A673 (cell line): ENCODE results near the gene ENOX1. TPM values are rescaled to one million over a fixed set of nuclear protein-coding genes. Genes with fewer than 3 reads are reported as not detected.

Experiments used
- BruUV-seq: library from RNA; stranded (reverse); fragments of 400-500 nt; replicated peaks from 2 replicates; lab custom pipeline; 2021; lab: Mats Ljungman, UMichigan
- CTCF ChIA-PET: fragments of 300-600 bp; sonication (Branson Sonifier 250); formaldehyde crosslinking; loops from one replicate; lab custom pipeline; 2022; ENCODE audit warnings: antibody characterized with exemption; lab: Charles Lee
- POLR2A ChIA-PET: fragments of 300-600 bp; sonication (Branson Sonifier 250); formaldehyde crosslinking; loops from one replicate; lab custom pipeline; 2022; ENCODE audit warnings: antibody characterized with exemption; ENCODE audit not compliant: low non-redundant PET; lab: Charles Lee
- DNase-seq: peaks from one replicate; pipeline ENCODE4 v3.0.0-alpha.2; 2015; ENCODE audit warnings: low spot score
- H3K27ac ChIP-seq: fragments of 200-600 bp; sonication (generic); 2 replicates; pipeline ENCODE4 v1.5.1; 2016; ENCODE audit warnings: mixed run types, low read depth, mild to moderate bottlenecking, mixed read lengths, antibody characterized with exemption, low read length; ENCODE audit not compliant: poor library complexity, severe bottlenecking
- H3K27me3 ChIP-seq: fragments of 200-600 bp; sonication (generic); replicated peaks from 2 replicates; pipeline ENCODE4 v1.6.1; 2017; ENCODE audit warnings: mixed run types, low read depth, mild to moderate bottlenecking, mixed read lengths, antibody characterized with exemption, low read length; ENCODE audit not compliant: insufficient read depth, poor library complexity
- H3K36me3 ChIP-seq: fragments of 200-600 bp; sonication (generic); 2 replicates; pipeline ENCODE4 v1.6.1; 2016; ENCODE audit warnings: mixed run types, mild to moderate bottlenecking, mixed read lengths, antibody characterized with exemption, low read length; ENCODE audit not compliant: insufficient read depth, poor library complexity, severe bottlenecking
- H3K4me1 ChIP-seq: fragments of 200-600 bp; sonication (generic); 2 replicates; pipeline ENCODE4 v1.6.1; 2017; ENCODE audit warnings: mixed run types, mild to moderate bottlenecking, mixed read lengths, antibody characterized with exemption, low read length; ENCODE audit not compliant: insufficient read depth, poor library complexity, severe bottlenecking
- H3K4me3 ChIP-seq: fragments of 200-600 bp; sonication (generic); 2 replicates; pipeline ENCODE4 v1.5.1; 2016; ENCODE audit warnings: low read depth, mixed run types, mild to moderate bottlenecking, mixed read lengths, low read length; ENCODE audit not compliant: poor library complexity, severe bottlenecking
- H3K9me3 ChIP-seq: fragments of 200-600 bp; sonication (generic); 2 replicates; pipeline ENCODE4 v1.6.1; 2016; ENCODE audit warnings: mixed run types, low read depth, mild to moderate bottlenecking, mixed read lengths, antibody characterized with exemption, low read length; ENCODE audit not compliant: poor library complexity, severe bottlenecking
- EZH2 ChIP-seq: fragments of 200-600 bp; sonication (generic); IDR thresholded peaks from 2 replicates; pipeline ENCODE4 v1.6.1; 2017; ENCODE audit warnings: borderline replicate concordance, low read depth, mild to moderate bottlenecking, mixed read lengths, antibody characterized with exemption, low read length; ENCODE audit not compliant: poor library complexity, severe bottlenecking
- intact Hi-C: fragments of 100-400 bp; cut with micrococcal nuclease; formaldehyde crosslinking; loops from one replicate; pipeline ENCODE4 v1.10.0; 2022; ENCODE audit not compliant: unreplicated experiment
- total RNA-seq: library from RNA; stranded (reverse); gene quantifications from 2 replicates; pipeline ENCODE4 v1.2.3, GENCODE V29; 2021
- TF ChIP-seq, protein P1 (sequence below): fragments of 300-800, 200-600 bp; sonication (generic); conservative IDR thresholded peaks from 2 replicates; pipeline ENCODE4 v1.5.1; 2017; ENCODE audit warnings: low read depth, mild to moderate bottlenecking, antibody characterized with exemption, low read length, moderate library complexity, mixed read lengths

Gene ENOX1
- total RNA-seq, 1 experiment from 2014 or later: 4.4 TPM

- Histone ChIP-seq H3K27ac (no peak overlapping the region), H3K4me1 (no peaks in the 10 kb centered on the region), H3K9me3 (no peaks in the 10 kb centered on the region), H3K36me3 (no peaks in the 10 kb centered on the region), H3K27me3 (no peaks in the 10 kb centered on the region), H3K4me3 (no peak overlapping the region)
- TF ChIP-seq, protein P1, sequence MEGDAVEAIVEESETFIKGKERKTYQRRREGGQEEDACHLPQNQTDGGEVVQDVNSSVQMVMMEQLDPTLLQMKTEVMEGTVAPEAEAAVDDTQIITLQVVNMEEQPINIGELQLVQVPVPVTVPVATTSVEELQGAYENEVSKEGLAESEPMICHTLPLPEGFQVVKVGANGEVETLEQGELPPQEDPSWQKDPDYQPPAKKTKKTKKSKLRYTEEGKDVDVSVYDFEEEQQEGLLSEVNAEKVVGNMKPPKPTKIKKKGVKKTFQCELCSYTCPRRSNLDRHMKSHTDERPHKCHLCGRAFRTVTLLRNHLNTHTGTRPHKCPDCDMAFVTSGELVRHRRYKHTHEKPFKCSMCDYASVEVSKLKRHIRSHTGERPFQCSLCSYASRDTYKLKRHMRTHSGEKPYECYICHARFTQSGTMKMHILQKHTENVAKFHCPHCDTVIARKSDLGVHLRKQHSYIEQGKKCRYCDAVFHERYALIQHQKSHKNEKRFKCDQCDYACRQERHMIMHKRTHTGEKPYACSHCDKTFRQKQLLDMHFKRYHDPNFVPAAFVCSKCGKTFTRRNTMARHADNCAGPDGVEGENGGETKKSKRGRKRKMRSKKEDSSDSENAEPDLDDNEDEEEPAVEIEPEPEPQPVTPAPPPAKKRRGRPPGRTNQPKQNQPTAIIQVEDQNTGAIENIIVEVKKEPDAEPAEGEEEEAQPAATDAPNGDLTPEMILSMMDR: no peak
- no peak for TF ChIP-seq EZH2
- intact Hi-C loops: no loop called here
- ChIA-PET POLR2A (no interaction called here), CTCF (no interaction called here)
- no peak for DNase-seq
- BruUV-seq: no TSS peak
Measured at GRCh38 chr13:43408274-43408673, 378.5 kb downstream of the ENOX1 start.

DNA sequence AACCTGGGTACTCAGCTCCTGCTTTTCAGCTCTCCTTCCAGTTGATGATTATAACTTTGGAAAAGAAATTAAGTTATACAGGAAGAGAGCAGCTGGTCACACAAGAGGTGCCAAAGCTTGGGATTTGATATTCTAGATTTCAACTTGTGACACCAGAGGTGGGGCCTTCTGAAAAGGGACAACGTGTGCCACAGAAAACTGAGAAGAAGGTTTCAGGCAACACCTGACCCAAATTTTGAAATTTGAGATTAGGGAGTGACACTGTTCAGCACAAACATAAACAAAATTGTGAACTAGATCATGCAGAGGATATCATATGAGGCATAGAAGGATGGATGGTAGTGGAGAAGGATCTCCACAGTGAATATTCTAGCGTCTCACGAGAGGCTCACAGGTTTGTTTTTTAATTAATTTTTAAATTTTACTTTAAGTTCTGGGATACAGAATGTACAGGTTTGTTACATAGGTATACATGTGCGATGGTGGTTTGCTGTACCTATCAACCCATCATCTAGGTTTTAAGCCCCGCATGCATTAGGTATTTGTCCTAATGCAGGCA lies 379.7 kb downstream of the ENOX1 start:
- H3K27me3 ChIP-seq: no peaks in the 10 kb centered on the region
- no peaks in the 10 kb centered on the region for H3K36me3 ChIP-seq
- H3K4me3 ChIP-seq: no peak overlapping the region
- H3K27ac ChIP-seq: no peak overlapping the region
- ChIA-PET CTCF (no interaction called here), POLR2A (no interaction called here)
- TF ChIP-seq EZH2: no peak
- TF ChIP-seq, protein P1: no peak
- H3K4me1 ChIP-seq: no peaks in the 10 kb centered on the region
- intact Hi-C loops: no loop called here
- H3K9me3 ChIP-seq: no peaks in the 10 kb centered on the region
- no peak for DNase-seq
- no TSS peak for BruUV-seq

GRCh38 chr13:43405457-43405856 lies 381.3 kb downstream of the ENOX1 start:
- H3K27me3 ChIP-seq: no peaks in the 10 kb centered on the region
- BruUV-seq: no TSS peak
- H3K36me3 ChIP-seq: no peaks in the 10 kb centered on the region
- H3K9me3 ChIP-seq: no peaks in the 10 kb centered on the region
- H3K27ac ChIP-seq: no peak overlapping the region
- ChIA-PET CTCF (no interaction called here), POLR2A (no interaction called here)
- H3K4me3 ChIP-seq: no peak overlapping the region
- H3K4me1 ChIP-seq: no peaks in the 10 kb centered on the region
- intact Hi-C loops: no loop called here
- DNase-seq: no peak
- TF ChIP-seq EZH2: no peak
- TF ChIP-seq, protein P1: no peak
